ENCODE measurements around the gene NFS1. TPM values are rescaled to one million over a fixed set of nuclear protein-coding genes. Genes with fewer than 3 reads are reported as not detected.

Gene NFS1
- total RNA-seq, 1 experiment from 2014 or later, result 75.8 TPM

- no TSS peak for BruUV-seq (replicated peaks)
- TF ChIP-seq, protein P1, sequence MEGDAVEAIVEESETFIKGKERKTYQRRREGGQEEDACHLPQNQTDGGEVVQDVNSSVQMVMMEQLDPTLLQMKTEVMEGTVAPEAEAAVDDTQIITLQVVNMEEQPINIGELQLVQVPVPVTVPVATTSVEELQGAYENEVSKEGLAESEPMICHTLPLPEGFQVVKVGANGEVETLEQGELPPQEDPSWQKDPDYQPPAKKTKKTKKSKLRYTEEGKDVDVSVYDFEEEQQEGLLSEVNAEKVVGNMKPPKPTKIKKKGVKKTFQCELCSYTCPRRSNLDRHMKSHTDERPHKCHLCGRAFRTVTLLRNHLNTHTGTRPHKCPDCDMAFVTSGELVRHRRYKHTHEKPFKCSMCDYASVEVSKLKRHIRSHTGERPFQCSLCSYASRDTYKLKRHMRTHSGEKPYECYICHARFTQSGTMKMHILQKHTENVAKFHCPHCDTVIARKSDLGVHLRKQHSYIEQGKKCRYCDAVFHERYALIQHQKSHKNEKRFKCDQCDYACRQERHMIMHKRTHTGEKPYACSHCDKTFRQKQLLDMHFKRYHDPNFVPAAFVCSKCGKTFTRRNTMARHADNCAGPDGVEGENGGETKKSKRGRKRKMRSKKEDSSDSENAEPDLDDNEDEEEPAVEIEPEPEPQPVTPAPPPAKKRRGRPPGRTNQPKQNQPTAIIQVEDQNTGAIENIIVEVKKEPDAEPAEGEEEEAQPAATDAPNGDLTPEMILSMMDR (conservative IDR thresholded peaks at IDR 0.05; ENCODE audit: low read depth, low read length), result no peak
- TF ChIP-seq EZH2phosphoT487 (IDR thresholded peaks at IDR 0.05; ENCODE audit: borderline replicate concordance, low read length) (no peak), EZH2 (IDR thresholded peaks at IDR 0.05; ENCODE audit: low read length, unreplicated experiment) (no peak)
- no peak overlapping the region for H3K27ac ChIP-seq (ENCODE audit: low read length)
- H3K36me3 ChIP-seq (ENCODE audit: low read depth, low read length), result peaks cover 50% of the 10 kb centered on the region
- ATAC-seq, result no peak; the same call in 1 of the 2 replicates
- H3K4me1 ChIP-seq (ENCODE audit: insufficient read depth, low read length), result no peaks in the 10 kb centered on the region
- peaks cover 66% of the 10 kb centered on the region for H4K20me1 ChIP-seq (ENCODE audit: low read length)
- H3K79me2 ChIP-seq (ENCODE audit: low read length), result peaks cover 99% of the 10 kb centered on the region
- intact Hi-C loops (cut with micrococcal nuclease), result no loop called here
- no peaks in the 10 kb centered on the region for H3K9me2 ChIP-seq (replicated peaks; ENCODE audit: low read length)
- DNase-seq, result no peak
- CTCF ChIA-PET, result no interaction called here
- H2AFZ ChIP-seq (ENCODE audit: low read length), result no peak overlapping the region
- POLR2A ChIA-PET (ENCODE audit: unreplicated experiment), result interaction anchor here (0.7 kb wide), 1 partner anchor 91 kb away, joined by 3 read pairs; no protein-coding TSS in a partner anchor
- H3K9ac ChIP-seq (ENCODE audit: low read length), result no peak overlapping the region
- H3K9me3 ChIP-seq (ENCODE audit: low read length), result no peaks in the 10 kb centered on the region
- H3K27me3 ChIP-seq (ENCODE audit: low read length), result no peaks in the 10 kb centered on the region
- no peak overlapping the region for H3K4me3 ChIP-seq (ENCODE audit: low read length)
- H3K4me2 ChIP-seq (ENCODE audit: low read length), result no peak overlapping the region
- peaks cover 3% of the 10 kb centered on the region for H3F3A ChIP-seq (ENCODE audit: low read length, unreplicated experiment)
Measured at GRCh38 chr20:35651958-35652357, 47.2 kb downstream of the NFS1 start.

- H3K27me3 ChIP-seq (ENCODE audit: low read length), result no peaks in the 10 kb centered on the region
- H3K9me3 ChIP-seq (ENCODE audit: low read length), result no peaks in the 10 kb centered on the region
- DNase-seq, result no peak
- no peak overlapping the region for H3K9ac ChIP-seq (ENCODE audit: low read length)
- ATAC-seq, result no peak
- H3K4me2 ChIP-seq (ENCODE audit: low read length), result no peak overlapping the region
- ChIA-PET POLR2A (ENCODE audit: unreplicated experiment) (no interaction called here), CTCF (no interaction called here)
- H2AFZ ChIP-seq (ENCODE audit: low read length), result no peak overlapping the region
- H3K4me1 ChIP-seq (ENCODE audit: insufficient read depth, low read length), result no peaks in the 10 kb centered on the region
- H4K20me1 ChIP-seq (ENCODE audit: low read length), result peaks cover 59% of the 10 kb centered on the region
- H3K79me2 ChIP-seq (ENCODE audit: low read length), result peaks cover 97% of the 10 kb centered on the region
- H3K9me2 ChIP-seq (replicated peaks; ENCODE audit: low read length), result no peaks in the 10 kb centered on the region
- BruUV-seq (replicated peaks), result no TSS peak
- H3K36me3 ChIP-seq (ENCODE audit: low read depth, low read length), result peaks cover 43% of the 10 kb centered on the region
- TF ChIP-seq EZH2 (IDR thresholded peaks at IDR 0.05; ENCODE audit: low read length, unreplicated experiment), result no peak
- no peak for TF ChIP-seq EZH2phosphoT487 (IDR thresholded peaks at IDR 0.05; ENCODE audit: borderline replicate concordance, low read length)
- TF ChIP-seq, protein P1 (conservative IDR thresholded peaks at IDR 0.05; ENCODE audit: low read depth, low read length), result no peak
- H3K4me3 ChIP-seq (ENCODE audit: low read length), result no peak overlapping the region
- H3K27ac ChIP-seq (ENCODE audit: low read length), result no peak overlapping the region
- H3F3A ChIP-seq (ENCODE audit: low read length, unreplicated experiment), result no peaks in the 10 kb centered on the region
- intact Hi-C loops (cut with micrococcal nuclease), result no loop called here
Measured at GRCh38 chr20:35650632-35651031, 48.5 kb downstream of the NFS1 start.

DNA sequence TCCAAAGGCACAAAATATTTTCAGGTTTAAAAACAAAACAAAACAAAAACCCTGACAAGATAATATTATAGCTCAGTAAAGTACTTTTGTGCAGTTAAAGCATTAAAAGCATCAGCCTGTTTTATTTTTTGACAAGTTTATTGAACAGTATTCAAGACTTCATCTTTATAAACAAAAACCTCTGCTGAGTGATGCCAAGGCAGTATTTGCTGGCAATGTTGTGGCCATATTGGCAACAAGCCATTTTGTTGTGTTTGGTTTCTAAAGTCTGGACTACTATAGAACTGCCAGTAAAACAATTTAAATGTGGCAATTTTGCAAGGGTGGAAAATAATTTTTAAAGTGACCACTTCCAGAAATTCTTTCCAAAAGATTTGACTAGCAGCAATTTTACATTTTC lies 50.3 kb downstream of the NFS1 start:
- no peak for TF ChIP-seq EZH2phosphoT487 (IDR thresholded peaks at IDR 0.05; ENCODE audit: borderline replicate concordance, low read length)
- TF ChIP-seq, protein P1 (conservative IDR thresholded peaks at IDR 0.05; ENCODE audit: low read depth, low read length), result no peak
- TF ChIP-seq EZH2 (IDR thresholded peaks at IDR 0.05; ENCODE audit: low read length, unreplicated experiment), result no peak
- Histone ChIP-seq H3K27me3 (ENCODE audit: low read length) (no peaks in the 10 kb centered on the region), H3K9me2 (replicated peaks; ENCODE audit: low read length) (no peaks in the 10 kb centered on the region), H3F3A (ENCODE audit: low read length, unreplicated experiment) (no peaks in the 10 kb centered on the region), H3K9me3 (ENCODE audit: low read length) (no peaks in the 10 kb centered on the region), H3K36me3 (ENCODE audit: low read depth, low read length) (peaks cover 25% of the 10 kb centered on the region), H3K79me2 (ENCODE audit: low read length) (peaks cover 97% of the 10 kb centered on the region), H3K4me2 (ENCODE audit: low read length) (no peak overlapping the region), H3K4me1 (ENCODE audit: insufficient read depth, low read length) (no peaks in the 10 kb centered on the region), H3K4me3 (ENCODE audit: low read length) (no peak overlapping the region), H4K20me1 (ENCODE audit: low read length) (peaks cover 41% of the 10 kb centered on the region), H3K9ac (ENCODE audit: low read length) (no peak overlapping the region), H3K27ac (ENCODE audit: low read length) (no peak overlapping the region), H2AFZ (ENCODE audit: low read length) (no peak overlapping the region)
- CTCF ChIA-PET, result interaction anchor here (0.7 kb wide), 1 partner anchor 30 kb away, joined by 3 read pairs; no protein-coding TSS in a partner anchor
- no TSS peak for BruUV-seq (replicated peaks)
- intact Hi-C loops (cut with micrococcal nuclease), result no loop called here
- POLR2A ChIA-PET (ENCODE audit: unreplicated experiment), result interaction anchor here (0.6 kb wide), 1 partner anchor 17 kb away, joined by 9 read pairs; no protein-coding TSS in a partner anchor
- DNase-seq, result peak; percentile 15
- no peak for ATAC-seq

All from PC-3 (cell line).